B cell (primary cell): Measurements from ENCODE around the gene SCGN. TPM values are rescaled to one million over a fixed set of nuclear protein-coding genes. Genes with fewer than 3 reads are reported as not detected.

Experiments used
- ATAC-seq: fragments of 200-7000 bp; cut with Tn5 transposase; one replicate; pipeline ENCODE4 v1.10.0; 2021; ENCODE audit warnings: low read depth, mild to moderate bottlenecking, moderate number of reproducible peaks, moderate library complexity
- CTCF ChIA-PET: fragments of 350-600 bp; sonication (Branson Sonifier 250); formaldehyde crosslinking; loops from one replicate; lab custom pipeline; 2021; ENCODE audit warnings: antibody characterized with exemption, inconsistent platforms; lab: Charles Lee
- POLR2A ChIA-PET: fragments of 350-600 bp; sonication (Branson Sonifier 250); formaldehyde crosslinking; loops from one replicate; lab custom pipeline; 2021; ENCODE audit warnings: antibody characterized with exemption; lab: Charles Lee
- DNase-seq: peaks from one replicate; pipeline ENCODE4 v3.0.0; 2013
- H2AFZ ChIP-seq: 2 replicates; pipeline ENCODE4 v1.6.1; 2012; ENCODE audit warnings: mild to moderate bottlenecking, low read depth, low read length; ENCODE audit not compliant: insufficient read depth, poor library complexity, severe bottlenecking
- H3K27ac ChIP-seq, 2 donors: 1 replicate in 1 of 2; 2 replicates in 1 of 2; pipeline ENCODE4 v1.5.1; 2012 to 2013; ENCODE audit warnings: low read length in 2 of 2, mild to moderate bottlenecking in 2 of 2, moderate library complexity in 1 of 2
- H3K27me3 ChIP-seq, 4 experiments: fragments of 200-600 bp in 1 of 4; sonication (generic) in 1 of 4; replicated peaks in 1 of 4; 1 replicate in 2 of 4; 2 replicates in 2 of 4; pipeline versions ENCODE4 v1.6.1 to v1.7.0; 2013 to 2016; ENCODE audit warnings: low read length in 3 of 4, mild to moderate bottlenecking in 2 of 4, mixed read lengths in 1 of 4, moderate library complexity in 1 of 4; ENCODE audit not compliant: insufficient read depth in 4 of 4, control insufficient read depth in 3 of 4; ENCODE audit errors: control extremely low read depth in 1 of 4
- H3K36me3 ChIP-seq, 2 experiments: replicated peaks in 1 of 2; 1 replicate in 1 of 2; 2 replicates in 1 of 2; pipeline versions ENCODE4 v1.6.1 to v1.7.1; 2013; ENCODE audit warnings: low read length in 1 of 2; ENCODE audit not compliant: insufficient read depth in 2 of 2, control insufficient read depth in 1 of 2; ENCODE audit errors: control extremely low read depth in 1 of 2, extremely low read depth in 1 of 2
- H3K4me1 ChIP-seq, 2 donors: fragments of 200-600 bp in 1 of 2; sonication (generic) in 1 of 2; 1 replicate in 1 of 2; 2 replicates in 1 of 2; pipeline versions ENCODE4 v1.5.1 to v1.6.1; 2013 to 2017; ENCODE audit warnings: low read length in 2 of 2; ENCODE audit not compliant: control insufficient read depth in 2 of 2, insufficient read depth in 2 of 2
- H3K4me2 ChIP-seq: replicated peaks from 2 replicates; pipeline ENCODE3; 2012; ENCODE audit warnings: mild to moderate bottlenecking, low read depth, low read length; ENCODE audit not compliant: poor library complexity, severe bottlenecking
- H3K4me3 ChIP-seq, 5 experiments: fragments of 200-600 bp in 1 of 5; sonication (generic) in 1 of 5; 1 replicate in 3 of 5; 2 replicates in 2 of 5; pipeline versions ENCODE4 v1.5.1 to v1.7.0; 2011 to 2016; ENCODE audit warnings: low read length in 4 of 5, mild to moderate bottlenecking in 4 of 5, low read depth in 2 of 5, control low read depth in 1 of 5, moderate library complexity in 1 of 5; ENCODE audit not compliant: insufficient read depth in 1 of 5; ENCODE audit errors: control extremely low read depth in 1 of 5, extremely low read depth in 1 of 5
- H3K79me2 ChIP-seq: fragments of 200-600 bp; sonication (generic); one replicate; pipeline ENCODE4 v1.6.0; 2016; ENCODE audit warnings: low read length; ENCODE audit not compliant: control insufficient read depth, insufficient read depth
- H3K9ac ChIP-seq: fragments of 200-600 bp; sonication (generic); 2 replicates; pipeline ENCODE4 v1.6.1; 2017; ENCODE audit warnings: mild to moderate bottlenecking, low read length, moderate library complexity
- H3K9me3 ChIP-seq, 3 donors: one replicate each; pipeline versions ENCODE4 v1.6.1 to v1.7.1; 2013; ENCODE audit warnings: low read length in 2 of 3; ENCODE audit not compliant: control insufficient read depth in 2 of 3, insufficient read depth in 1 of 3; ENCODE audit errors: control extremely low read depth in 1 of 3
- H4K20me1 ChIP-seq: 2 replicates; pipeline ENCODE4 v1.6.0; 2012; ENCODE audit warnings: mild to moderate bottlenecking, low read length; ENCODE audit not compliant: insufficient read depth, control insufficient read depth, poor library complexity, severe bottlenecking
- H3K27ac Mint-ChIP-seq: one replicate; pipeline ENCODE4 v1.8.0; 2021; ENCODE audit warnings: mixed read lengths
- H3K27me3 Mint-ChIP-seq: one replicate; pipeline ENCODE4 v1.8.0; 2021; ENCODE audit warnings: mixed read lengths
- H3K4me1 Mint-ChIP-seq: one replicate; pipeline ENCODE4 v1.8.0; 2021; ENCODE audit warnings: mixed read lengths
- H3K4me3 Mint-ChIP-seq: one replicate; pipeline ENCODE4 v1.8.0; 2021; ENCODE audit warnings: mixed read lengths
- H3K9me3 Mint-ChIP-seq: one replicate; pipeline ENCODE4 v1.8.0; 2022; ENCODE audit warnings: mixed read lengths; ENCODE audit not compliant: insufficient read depth
- EZH2 ChIP-seq: IDR thresholded peaks from 2 replicates; pipeline ENCODE4 v1.6.1; 2012; ENCODE audit warnings: borderline replicate concordance, low read depth, mild to moderate bottlenecking, moderate library complexity, low read length; ENCODE audit not compliant: insufficient read depth, poor library complexity, severe bottlenecking
- WGBS: methylation state at CpG from one replicate; pipeline ENCODE4 v1.1.5; 2013; ENCODE audit warnings: missing lambda C conversion rate; ENCODE audit not compliant: insufficient coverage; 5-methylcytosine and 5-hydroxymethylcytosine counted together
- intact Hi-C: fragments of 100-400 bp; cut with micrococcal nuclease; formaldehyde crosslinking; loops from one replicate; pipeline ENCODE4 v1.10.0; 2022
- polyA plus RNA-seq: library from polyadenylated mRNA; depleted of rRNA; stranded (reverse); fragments of >200 nt; gene quantifications from 2 replicates; pipeline ENCODE4 v1.2.3, GENCODE V29; 2012
- total RNA-seq, 2 donors: library from RNA; stranded (reverse); fragments of 120-200 nt in 1 of 2; gene quantifications; 1 replicate in 1 of 2; 2 replicates in 1 of 2; pipeline versions ENCODE4 v1.2.3 to v1.2.4, GENCODE V29; 2013 to 2022
- TF ChIP-seq, protein P1 (sequence below): fragments of 200-600 bp; IDR thresholded peaks from one replicate; pipeline ENCODE4 v1.8.0; 2022; ENCODE audit warnings: antibody characterized with exemption, mild to moderate bottlenecking

The SCGN gene
- total and polyA plus RNA-seq, 2 donors (not counting 1 experiment from before 2014, with no cell fraction given) = not detected

DNA sequence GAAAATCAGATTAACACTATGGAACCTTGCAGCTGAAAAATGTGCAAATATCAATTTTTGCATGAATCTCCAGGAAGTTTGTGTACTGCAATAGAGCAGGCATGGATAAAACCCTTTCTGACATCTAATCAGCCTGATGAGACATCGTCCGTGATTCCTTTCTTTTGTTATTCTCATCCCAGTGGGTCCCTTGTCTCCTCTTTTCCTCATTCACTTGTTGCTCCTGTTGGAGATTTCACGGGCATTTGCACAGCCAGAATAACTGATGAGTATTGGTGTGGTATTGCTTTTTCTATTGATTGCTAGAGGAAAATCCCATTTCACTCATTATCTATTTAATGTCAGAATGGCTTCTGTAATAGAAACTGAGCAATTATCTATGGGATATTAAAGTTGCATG lies 39.9 kb downstream of the SCGN start:
- H3K4me2 ChIP-seq = no peak overlapping the region
- no peaks in the 10 kb centered on the region for H3K36me3 ChIP-seq
- POLR2A ChIA-PET = no interaction called here
- Mint-ChIP-seq H3K4me1 (no peaks in the 10 kb centered on the region), H3K27me3 (peaks cover 42% of the 10 kb centered on the region), H3K4me3 (no peak overlapping the region), H3K27ac (no peak overlapping the region), H3K9me3 (no peaks in the 10 kb centered on the region)
- H3K27ac ChIP-seq = no peak overlapping the region
- DNase-seq (no peak), ATAC-seq (no peak)
- H3K4me3 ChIP-seq = no peak overlapping the region
- no peak overlapping the region for H3K9ac ChIP-seq
- H3K27me3 ChIP-seq = peaks cover 0 to 4% (median 3%) of the 10 kb centered on the region in 4 experiments
- H4K20me1 ChIP-seq = no peaks in the 10 kb centered on the region
- no peaks in the 10 kb centered on the region for H3K79me2 ChIP-seq
- no peaks in the 10 kb centered on the region for H3K4me1 ChIP-seq
- TF ChIP-seq EZH2 = no peak
- no CpG with 5 or more reads among the region's 3 CpGs for WGBS
- intact Hi-C loops = no loop called here
- no peaks in the 10 kb centered on the region for H3K9me3 ChIP-seq
- H2AFZ ChIP-seq = no peak overlapping the region
- CTCF ChIA-PET = no interaction called here

DNA sequence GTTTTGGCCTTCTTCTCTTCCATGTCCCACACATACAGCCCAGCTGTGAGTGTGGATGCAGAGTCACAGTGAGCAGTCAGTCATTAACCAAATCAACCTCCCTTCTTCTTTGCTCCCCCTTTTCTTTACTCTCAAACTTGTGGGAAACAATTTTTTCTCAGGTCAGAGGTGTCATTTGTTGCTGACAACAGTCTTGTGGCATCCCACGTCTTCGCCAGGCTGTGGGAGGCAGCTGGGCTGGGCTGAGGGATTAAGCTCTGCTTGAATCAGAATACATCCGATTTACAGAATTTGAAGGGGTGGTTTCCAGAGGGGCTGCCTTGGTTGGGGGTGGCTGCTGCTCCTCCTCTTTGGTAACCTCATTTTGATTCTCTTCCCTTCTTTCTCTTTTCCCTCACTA lies 40.5 kb downstream of the SCGN start:
- POLR2A ChIA-PET = no interaction called here
- Histone ChIP-seq H3K9me3 (no peaks in the 10 kb centered on the region), H3K36me3 (no peaks in the 10 kb centered on the region), H3K4me2 (no peak overlapping the region), H3K9ac (no peak overlapping the region), H3K4me1 (no peaks in the 10 kb centered on the region), H3K79me2 (no peaks in the 10 kb centered on the region), H3K4me3 (no peak overlapping the region), H2AFZ (no peak overlapping the region), H4K20me1 (no peaks in the 10 kb centered on the region), H3K27ac (no peak overlapping the region), H3K27me3 (peaks cover 0 to 4% (median 3%) of the 10 kb centered on the region in 4 experiments)
- WGBS = 94% methylated on average over 2 of the region's 3 CpGs
- Mint-ChIP-seq H3K4me3 (no peak overlapping the region), H3K27ac (no peak overlapping the region), H3K9me3 (no peaks in the 10 kb centered on the region), H3K4me1 (no peaks in the 10 kb centered on the region), H3K27me3 (peaks cover 42% of the 10 kb centered on the region)
- DNase-seq (no peak), ATAC-seq (no peak)
- intact Hi-C loops = no loop called here
- CTCF ChIA-PET = no interaction called here
- TF ChIP-seq EZH2 = no peak
- TF ChIP-seq, protein P1, sequence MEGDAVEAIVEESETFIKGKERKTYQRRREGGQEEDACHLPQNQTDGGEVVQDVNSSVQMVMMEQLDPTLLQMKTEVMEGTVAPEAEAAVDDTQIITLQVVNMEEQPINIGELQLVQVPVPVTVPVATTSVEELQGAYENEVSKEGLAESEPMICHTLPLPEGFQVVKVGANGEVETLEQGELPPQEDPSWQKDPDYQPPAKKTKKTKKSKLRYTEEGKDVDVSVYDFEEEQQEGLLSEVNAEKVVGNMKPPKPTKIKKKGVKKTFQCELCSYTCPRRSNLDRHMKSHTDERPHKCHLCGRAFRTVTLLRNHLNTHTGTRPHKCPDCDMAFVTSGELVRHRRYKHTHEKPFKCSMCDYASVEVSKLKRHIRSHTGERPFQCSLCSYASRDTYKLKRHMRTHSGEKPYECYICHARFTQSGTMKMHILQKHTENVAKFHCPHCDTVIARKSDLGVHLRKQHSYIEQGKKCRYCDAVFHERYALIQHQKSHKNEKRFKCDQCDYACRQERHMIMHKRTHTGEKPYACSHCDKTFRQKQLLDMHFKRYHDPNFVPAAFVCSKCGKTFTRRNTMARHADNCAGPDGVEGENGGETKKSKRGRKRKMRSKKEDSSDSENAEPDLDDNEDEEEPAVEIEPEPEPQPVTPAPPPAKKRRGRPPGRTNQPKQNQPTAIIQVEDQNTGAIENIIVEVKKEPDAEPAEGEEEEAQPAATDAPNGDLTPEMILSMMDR = no peak
